HAP-1 (cell line): ENCODE data around the gene SNX30.

Experiments used
- DNase-seq, 2 experiments: peaks; one replicate each; pipeline ENCODE4 v3.0.0-alpha.2; 2016 to 2020; ENCODE audit warnings: low spot score in 2 of 2
- H3K27me3 ChIP-seq: fragments of 250-450 bp; sonication (Bioruptor Pico); 2 replicates; pipeline ENCODE4 v1.5.1; 2020; ENCODE audit warnings: low read depth, mild to moderate bottlenecking, moderate library complexity
- H3K36me3 ChIP-seq: fragments of 250-450 bp; sonication (Bioruptor Pico); replicated peaks from 2 replicates; pipeline ENCODE4 v1.5.1; 2020; ENCODE audit warnings: mild to moderate bottlenecking
- H3K4me1 ChIP-seq: fragments of 250-450 bp; sonication (Bioruptor Pico); 2 replicates; pipeline ENCODE4 v1.5.1; 2020; ENCODE audit warnings: mild to moderate bottlenecking
- H3K4me3 ChIP-seq: fragments of 250-450 bp; sonication (Bioruptor Pico); 2 replicates; pipeline ENCODE4 v1.5.1; 2020; ENCODE audit warnings: mild to moderate bottlenecking, moderate library complexity
- H3K9me3 ChIP-seq: fragments of 250-450 bp; sonication (Bioruptor Pico); 2 replicates; pipeline ENCODE4 v1.5.1; 2020; ENCODE audit warnings: mild to moderate bottlenecking, moderate library complexity
- in situ Hi-C: fragments of 300-500 bp; cut with MboI; formaldehyde crosslinking; loops from 3 replicates; pipeline ENCODE4 v1.14.3; 2020; ENCODE audit warnings: low sequenced_read_pairs, inconsistent platforms, mixed read lengths

SNX30 gene

GRCh38 chr9:112728401-112728800 is 22.2 kb upstream of the SNX30 start:
- H3K4me1 ChIP-seq, result no peaks in the 10 kb centered on the region
- no peak for DNase-seq
- H3K4me3 ChIP-seq, result no peak overlapping the region
- no peaks in the 10 kb centered on the region for H3K36me3 ChIP-seq
- H3K9me3 ChIP-seq, result no peaks in the 10 kb centered on the region
- in situ Hi-C loops, result no loop called here
- no peaks in the 10 kb centered on the region for H3K27me3 ChIP-seq

DNA sequence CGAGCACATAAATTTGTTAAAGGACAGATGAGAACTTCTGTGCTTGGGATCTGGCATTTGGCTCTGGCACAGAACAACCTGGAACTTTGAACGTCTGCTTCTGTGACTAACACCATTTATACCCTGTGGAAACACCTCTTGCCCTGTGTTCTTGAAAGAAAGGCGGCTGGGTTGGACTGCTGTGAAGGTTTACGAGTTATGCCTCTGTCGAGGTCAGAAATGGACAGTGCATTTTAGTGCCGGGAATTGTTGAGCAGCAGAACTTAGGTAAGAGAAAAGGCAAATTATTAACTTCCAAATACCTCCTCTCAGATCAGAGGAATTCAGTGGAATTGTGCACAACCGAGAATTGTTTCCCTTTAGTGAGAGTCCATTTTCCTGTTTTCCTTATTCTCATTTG is 18.6 kb upstream of the SNX30 start:
- Histone ChIP-seq H3K9me3 (no peaks in the 10 kb centered on the region), H3K27me3 (no peaks in the 10 kb centered on the region), H3K4me1 (no peaks in the 10 kb centered on the region), H3K4me3 (no peak overlapping the region), H3K36me3 (no peaks in the 10 kb centered on the region)
- DNase-seq, result no peak
- in situ Hi-C loops, result no loop called here

DNA sequence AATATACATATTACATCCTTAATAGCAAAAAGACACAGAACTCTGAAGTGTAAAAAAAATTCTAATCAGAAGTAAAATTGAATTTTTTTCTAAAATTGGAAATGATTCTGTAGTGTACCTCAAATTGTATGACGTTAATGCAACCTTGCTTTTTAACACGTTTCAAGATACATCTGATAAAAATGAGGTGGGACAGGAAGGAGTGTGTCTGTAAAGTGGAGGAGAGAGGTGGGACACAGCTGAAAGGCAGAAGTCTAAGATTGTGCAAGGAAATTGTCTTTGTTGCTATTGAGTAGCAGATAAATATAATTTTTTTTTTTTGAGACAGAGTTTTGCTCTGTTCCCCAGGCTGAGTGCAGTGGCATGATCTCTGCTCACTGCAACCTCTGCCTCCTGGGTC is 15.7 kb upstream of the SNX30 start:
- Histone ChIP-seq H3K4me1 (no peaks in the 10 kb centered on the region), H3K36me3 (no peaks in the 10 kb centered on the region), H3K4me3 (no peak overlapping the region), H3K27me3 (no peaks in the 10 kb centered on the region), H3K9me3 (no peaks in the 10 kb centered on the region)
- DNase-seq, result no peak
- in situ Hi-C loops, result no loop called here

GRCh38 chr9:112743216-112743836 is 7.2 kb upstream of the SNX30 start:
- in situ Hi-C loops, result no loop called here

GRCh38 chr9:112744177-112744576 is 6.4 kb upstream of the SNX30 start:
- H3K4me1 ChIP-seq, result peaks cover 6% of the 10 kb centered on the region
- H3K4me3 ChIP-seq, result no peak overlapping the region
- no peaks in the 10 kb centered on the region for H3K36me3 ChIP-seq
- H3K9me3 ChIP-seq, result no peaks in the 10 kb centered on the region
- no peak for DNase-seq
- H3K27me3 ChIP-seq, result no peaks in the 10 kb centered on the region
- in situ Hi-C loops, result no loop called here

More at GRCh38 chr9:112743216-112743836, 7.2 kb upstream of the SNX30 start:
- Histone ChIP-seq H3K9me3 (no peaks in the 10 kb centered on the region), H3K27me3 (no peaks in the 10 kb centered on the region), H3K36me3 (no peaks in the 10 kb centered on the region), H3K4me1 (no peaks in the 10 kb centered on the region), H3K4me3 (no peak overlapping the region)
- no peak for DNase-seq

GRCh38 chr9:112747094-112747493 is 3.5 kb upstream of the SNX30 start:
- H3K9me3 ChIP-seq, result no peaks in the 10 kb centered on the region
- no peak overlapping the region for H3K4me3 ChIP-seq
- no peak for DNase-seq
- peaks cover 23% of the 10 kb centered on the region for H3K4me1 ChIP-seq
- no peaks in the 10 kb centered on the region for H3K36me3 ChIP-seq
- H3K27me3 ChIP-seq, result no peaks in the 10 kb centered on the region
- in situ Hi-C loops, result no loop called here

DNA sequence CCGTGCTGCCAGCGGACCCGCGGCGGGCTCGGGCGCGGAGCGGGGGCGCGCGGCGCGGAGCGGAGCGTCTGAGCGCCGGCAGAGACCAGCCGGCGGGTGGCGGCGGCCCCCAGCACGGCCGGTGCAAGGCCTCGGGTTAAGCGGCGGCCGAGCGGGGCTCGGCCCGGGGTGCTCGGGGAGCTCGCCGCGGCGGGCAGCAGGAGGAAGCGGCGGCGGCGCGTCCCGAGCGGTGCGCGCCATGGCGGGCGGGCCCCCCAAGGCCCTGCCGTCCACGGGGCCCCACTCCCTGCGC is 150 bp downstream of the SNX30 start:
- H3K4me3 ChIP-seq, result peak overlapping the region; percentile 67
- H3K27me3 ChIP-seq, result no peaks in the 10 kb centered on the region
- in situ Hi-C loops, result no loop called here
- H3K4me1 ChIP-seq, result peaks cover 32% of the 10 kb centered on the region
- H3K36me3 ChIP-seq, result no peaks in the 10 kb centered on the region
- H3K9me3 ChIP-seq, result no peaks in the 10 kb centered on the region
- DNase-seq, result no peak

DNA sequence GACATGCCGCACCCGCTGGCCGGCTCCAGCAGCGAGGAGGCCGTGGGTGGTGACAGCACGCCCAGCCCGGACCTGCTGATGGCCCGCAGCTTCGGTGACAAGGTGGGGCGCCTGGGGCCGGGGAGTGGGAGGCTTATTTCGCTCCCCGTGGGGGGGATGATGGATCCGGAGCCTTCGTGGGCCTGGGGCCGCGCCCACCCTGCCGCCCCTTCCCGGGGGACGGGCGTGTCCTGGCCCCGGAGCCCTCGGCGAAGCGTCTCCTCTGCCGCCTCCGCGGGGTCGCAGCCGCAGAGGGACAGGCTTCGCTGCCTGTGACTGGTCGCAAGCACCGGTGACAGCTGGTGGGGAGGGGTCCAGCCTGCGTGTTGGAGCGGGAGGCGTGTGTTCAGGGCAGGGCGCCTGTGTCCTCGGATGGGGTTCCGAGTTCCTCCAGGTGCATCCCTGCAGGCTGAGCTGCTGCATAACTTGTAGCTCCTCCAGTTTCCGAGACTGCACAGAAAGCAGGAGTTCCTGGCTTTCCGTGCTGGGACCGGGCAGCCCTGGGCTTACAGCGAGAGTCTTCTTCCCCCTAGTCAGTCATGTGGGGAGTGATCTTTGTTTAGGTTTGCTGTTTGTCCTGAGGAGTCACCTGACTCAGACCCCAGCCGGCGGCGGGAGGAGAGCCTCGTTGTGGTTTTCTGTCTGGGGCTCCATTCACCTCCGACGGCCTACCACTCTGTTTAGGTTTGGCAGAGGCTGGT is 666 bp downstream of the SNX30 start:
- peaks cover 32% of the 10 kb centered on the region for H3K4me1 ChIP-seq
- no peaks in the 10 kb centered on the region for H3K9me3 ChIP-seq
- peak overlapping the region; percentile 67 for H3K4me3 ChIP-seq
- DNase-seq, result peak; percentile 63 to 75
- no peaks in the 10 kb centered on the region for H3K27me3 ChIP-seq
- in situ Hi-C loops, result no loop called here
- H3K36me3 ChIP-seq, result no peaks in the 10 kb centered on the region

GRCh38 chr9:112752334-112753125 is 2.0 kb downstream of the SNX30 start:
- in situ Hi-C loops, result no loop called here
- no peak overlapping the region for H3K4me3 ChIP-seq
- H3K4me1 ChIP-seq, result peaks cover 36% of the 10 kb centered on the region
- H3K9me3 ChIP-seq, result no peaks in the 10 kb centered on the region
- no peak for DNase-seq
- no peaks in the 10 kb centered on the region for H3K27me3 ChIP-seq
- no peaks in the 10 kb centered on the region for H3K36me3 ChIP-seq

- H3K4me1 ChIP-seq, result peaks cover 34% of the 10 kb centered on the region
- H3K9me3 ChIP-seq, result no peaks in the 10 kb centered on the region
- DNase-seq, result no peak
- in situ Hi-C loops, result no loop called here
- H3K27me3 ChIP-seq, result no peaks in the 10 kb centered on the region
- H3K36me3 ChIP-seq, result no peaks in the 10 kb centered on the region
- no peak overlapping the region for H3K4me3 ChIP-seq
Measured at GRCh38 chr9:112753725-112754124, 3.2 kb downstream of the SNX30 start.

DNA sequence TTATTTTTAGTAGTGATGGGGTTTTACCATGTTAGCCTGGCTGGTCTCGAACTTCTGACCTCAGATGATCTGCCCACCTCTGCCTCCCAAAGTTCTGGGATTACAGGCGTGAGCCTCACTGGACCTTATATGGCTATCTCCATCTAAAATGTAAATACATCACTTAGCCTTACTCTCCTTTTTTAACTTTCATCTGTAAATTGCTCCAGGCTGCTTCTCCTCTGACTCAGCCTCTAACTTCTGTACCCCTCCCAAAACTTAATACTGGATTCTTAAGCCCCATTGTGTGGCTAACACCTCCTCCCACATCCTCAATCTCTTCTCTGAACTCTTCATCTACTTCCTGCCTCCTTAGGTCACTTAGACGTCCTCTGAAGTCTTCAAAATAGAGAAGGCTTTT is 4.0 kb downstream of the SNX30 start:
- no peaks in the 10 kb centered on the region for H3K9me3 ChIP-seq
- in situ Hi-C loops, result no loop called here
- no peaks in the 10 kb centered on the region for H3K36me3 ChIP-seq
- DNase-seq, result peak; percentile 19 to 80
- H3K27me3 ChIP-seq, result no peaks in the 10 kb centered on the region
- peaks cover 26% of the 10 kb centered on the region for H3K4me1 ChIP-seq
- no peak overlapping the region for H3K4me3 ChIP-seq

DNA sequence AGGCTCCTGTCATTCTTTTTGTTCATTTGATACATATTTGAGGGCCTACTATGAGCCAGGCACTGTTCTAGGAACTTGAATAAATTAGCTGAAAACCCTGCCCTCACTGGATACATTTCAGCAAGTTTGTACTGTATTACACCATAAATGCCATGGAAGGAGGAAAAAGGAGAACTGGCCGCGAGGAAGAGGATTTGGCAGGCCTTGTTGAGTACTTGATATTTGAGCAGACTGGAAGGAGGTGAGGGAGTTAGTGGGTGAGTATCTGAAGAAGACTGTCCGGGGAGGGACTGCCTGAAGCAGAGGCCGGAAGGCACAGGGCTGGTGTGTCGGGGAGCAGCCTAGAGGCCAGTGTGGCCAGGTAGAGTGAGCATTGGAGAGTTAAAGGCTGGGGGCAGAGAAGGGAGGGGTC is 4.5 kb downstream of the SNX30 start:
- no peaks in the 10 kb centered on the region for H3K27me3 ChIP-seq
- no peaks in the 10 kb centered on the region for H3K36me3 ChIP-seq
- in situ Hi-C loops, result no loop called here
- H3K9me3 ChIP-seq, result no peaks in the 10 kb centered on the region
- peaks cover 21% of the 10 kb centered on the region for H3K4me1 ChIP-seq
- H3K4me3 ChIP-seq, result no peak overlapping the region
- DNase-seq, result no peak

DNA sequence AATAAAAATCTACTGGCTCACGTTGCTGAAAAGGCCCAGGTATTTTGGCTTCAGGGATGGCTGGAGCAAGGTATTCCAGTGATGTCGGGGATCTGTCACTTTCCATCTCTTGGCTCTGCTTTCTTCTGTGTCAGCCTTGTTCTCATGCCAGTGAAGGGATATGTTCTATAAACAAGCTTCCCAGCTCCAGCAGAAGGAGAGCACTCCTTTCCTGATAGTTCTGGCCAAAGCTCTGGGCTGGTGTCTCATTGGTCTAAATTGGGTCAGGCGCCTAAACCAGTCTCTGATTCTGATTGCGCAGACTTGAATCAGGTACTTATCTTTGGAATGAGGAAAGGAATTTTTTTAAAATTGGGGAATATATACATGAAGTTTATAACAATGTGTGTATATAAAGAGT is 5.1 kb downstream of the SNX30 start:
- no peaks in the 10 kb centered on the region for H3K27me3 ChIP-seq
- in situ Hi-C loops, result no loop called here
- no peak overlapping the region for H3K4me3 ChIP-seq
- no peaks in the 10 kb centered on the region for H3K36me3 ChIP-seq
- H3K9me3 ChIP-seq, result no peaks in the 10 kb centered on the region
- no peak for DNase-seq
- peaks cover 19% of the 10 kb centered on the region for H3K4me1 ChIP-seq

DNA sequence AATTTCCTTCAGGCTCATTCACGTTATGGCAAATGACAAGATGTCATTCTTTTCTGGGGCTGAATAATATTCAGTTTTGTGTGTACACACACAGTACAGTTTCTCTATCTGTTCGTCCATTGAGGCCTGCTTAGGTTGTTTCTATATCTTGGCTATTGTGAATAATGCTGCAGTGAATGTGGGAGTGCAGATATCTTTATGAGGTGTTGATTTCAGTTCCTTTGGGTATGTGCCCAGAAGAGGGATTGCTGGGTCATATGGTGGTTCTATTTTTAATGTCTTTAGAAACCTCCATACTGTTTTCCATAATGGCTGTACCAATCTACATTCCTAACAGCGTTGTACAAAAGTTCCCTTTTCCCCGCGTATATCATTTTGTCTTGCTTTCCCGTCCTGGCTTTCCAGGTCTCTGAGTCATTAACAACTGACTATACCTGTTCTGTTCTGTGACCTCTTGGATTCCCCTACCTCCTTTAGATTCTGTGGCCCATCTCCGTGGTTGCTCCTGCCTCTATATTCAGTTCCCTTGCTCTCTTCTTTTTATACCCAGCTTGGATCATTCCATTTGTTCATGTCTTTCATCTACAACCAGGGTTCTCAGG is 6.8 kb downstream of the SNX30 start:
- in situ Hi-C loops, result no loop called here
- no peak for DNase-seq
- Histone ChIP-seq H3K36me3 (no peaks in the 10 kb centered on the region), H3K9me3 (no peaks in the 10 kb centered on the region), H3K4me3 (no peak overlapping the region), H3K27me3 (no peaks in the 10 kb centered on the region), H3K4me1 (peaks cover 13% of the 10 kb centered on the region)
